Fibroblast of the aortic adventitia (primary cell): ENCODE results near the gene FAM193A. TPM values are rescaled to one million over a fixed set of nuclear protein-coding genes. Genes with fewer than 3 reads are reported as not detected.

Source experiments
- DNase-seq: peaks from one replicate; pipeline ENCODE4 v3.0.0-alpha.2; 2010; ENCODE audit warnings: low read depth
- H3K4me3 ChIP-seq: 2 replicates; pipeline ENCODE4 v1.5.1; 2011; ENCODE audit warnings: low read depth, mild to moderate bottlenecking, control low read depth, low read length, moderate library complexity
- CTCF ChIP-seq: IDR thresholded peaks from 2 replicates; pipeline ENCODE4 v1.5.1; 2011; ENCODE audit warnings: mild to moderate bottlenecking, low read length, control low read depth, inconsistent platforms; ENCODE audit not compliant: insufficient read depth
- total RNA-seq: library from RNA; depleted of rRNA; stranded (reverse); fragments of >200 nt; gene quantifications from 2 replicates; pipeline ENCODE4 v1.2.3, GENCODE V29; 2012; ENCODE audit warnings: low replicate concordance

FAM193A gene
- total RNA-seq, 1 donor, result 17.4 TPM

- H3K4me3 ChIP-seq, result no peak overlapping the region
- no peak for DNase-seq
- no peak for TF ChIP-seq CTCF
These were observed 101.6 kb downstream of the FAM193A start for GRCh38 chr4:2637956-2638552.

- DNase-seq, result no peak
- TF ChIP-seq CTCF, result no peak
- no peak overlapping the region for H3K4me3 ChIP-seq
These were observed 102.3 kb downstream of the FAM193A start for GRCh38 chr4:2638730-2639129.

- no peak overlapping the region for H3K4me3 ChIP-seq
- DNase-seq, result no peak
- TF ChIP-seq CTCF, result no peak
These were observed 106.5 kb downstream of the FAM193A start for GRCh38 chr4:2642968-2643367.

- DNase-seq, result no peak
- no peak for TF ChIP-seq CTCF
- H3K4me3 ChIP-seq, result no peak overlapping the region
These were observed 107.1 kb downstream of the FAM193A start for GRCh38 chr4:2643555-2643954.

- DNase-seq, result no peak
- no peak for TF ChIP-seq CTCF
- H3K4me3 ChIP-seq, result no peak overlapping the region
These were observed 110.1 kb downstream of the FAM193A start for GRCh38 chr4:2646396-2647149.

GRCh38 chr4:2647403-2648158 lies 111.1 kb downstream of the FAM193A start:
- H3K4me3 ChIP-seq, result no peak overlapping the region
- DNase-seq, result no peak
- TF ChIP-seq CTCF, result no peak
